Astrocyte of the cerebellum (primary cell): ENCODE measurements around the gene TMEM132C.

Source experiments
- DNase-seq: peaks from one replicate; pipeline ENCODE4 v3.0.0-alpha.2; 2011; ENCODE audit warnings: low read depth
- H3K4me3 ChIP-seq: 2 replicates; pipeline ENCODE4 v1.5.1; 2011; ENCODE audit warnings: mild to moderate bottlenecking, low read depth, low read length, moderate library complexity
- in situ Hi-C: cut with HindIII; loops from 2 replicates; pipeline ENCODE4 v1.10.0; 2017; ENCODE audit warnings: low sequenced_read_pairs
- TF ChIP-seq, protein P1 (sequence below): IDR thresholded peaks from 2 replicates; pipeline ENCODE4 v1.5.1; 2012; ENCODE audit warnings: low read length, low read depth, moderate library complexity, mild to moderate bottlenecking; ENCODE audit errors: missing control alignments

The TMEM132C gene

DNA sequence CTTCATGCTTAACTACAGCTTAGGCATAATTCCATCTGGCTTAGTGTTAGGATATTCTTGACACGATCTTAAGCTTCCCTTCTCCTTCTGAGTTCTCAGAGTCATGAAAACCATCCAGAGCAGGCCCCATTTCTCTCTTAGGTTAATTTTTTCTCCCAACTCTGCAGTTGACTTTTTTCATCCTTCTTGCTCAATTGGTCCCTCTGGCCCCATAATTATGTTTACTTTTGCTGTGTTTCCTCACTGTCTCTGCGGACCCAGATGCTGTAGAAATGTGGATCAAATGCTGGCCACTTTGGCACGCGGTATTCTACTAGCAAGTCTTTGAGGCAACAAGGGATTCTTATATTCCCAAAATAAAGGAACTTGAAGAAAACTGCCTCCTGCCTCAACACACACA, 9.5 kb downstream of the TMEM132C start:
- H3K4me3 ChIP-seq = no peak overlapping the region
- TF ChIP-seq, protein P1, sequence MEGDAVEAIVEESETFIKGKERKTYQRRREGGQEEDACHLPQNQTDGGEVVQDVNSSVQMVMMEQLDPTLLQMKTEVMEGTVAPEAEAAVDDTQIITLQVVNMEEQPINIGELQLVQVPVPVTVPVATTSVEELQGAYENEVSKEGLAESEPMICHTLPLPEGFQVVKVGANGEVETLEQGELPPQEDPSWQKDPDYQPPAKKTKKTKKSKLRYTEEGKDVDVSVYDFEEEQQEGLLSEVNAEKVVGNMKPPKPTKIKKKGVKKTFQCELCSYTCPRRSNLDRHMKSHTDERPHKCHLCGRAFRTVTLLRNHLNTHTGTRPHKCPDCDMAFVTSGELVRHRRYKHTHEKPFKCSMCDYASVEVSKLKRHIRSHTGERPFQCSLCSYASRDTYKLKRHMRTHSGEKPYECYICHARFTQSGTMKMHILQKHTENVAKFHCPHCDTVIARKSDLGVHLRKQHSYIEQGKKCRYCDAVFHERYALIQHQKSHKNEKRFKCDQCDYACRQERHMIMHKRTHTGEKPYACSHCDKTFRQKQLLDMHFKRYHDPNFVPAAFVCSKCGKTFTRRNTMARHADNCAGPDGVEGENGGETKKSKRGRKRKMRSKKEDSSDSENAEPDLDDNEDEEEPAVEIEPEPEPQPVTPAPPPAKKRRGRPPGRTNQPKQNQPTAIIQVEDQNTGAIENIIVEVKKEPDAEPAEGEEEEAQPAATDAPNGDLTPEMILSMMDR = no peak
- in situ Hi-C loops = no loop called here
- DNase-seq = no peak

DNA sequence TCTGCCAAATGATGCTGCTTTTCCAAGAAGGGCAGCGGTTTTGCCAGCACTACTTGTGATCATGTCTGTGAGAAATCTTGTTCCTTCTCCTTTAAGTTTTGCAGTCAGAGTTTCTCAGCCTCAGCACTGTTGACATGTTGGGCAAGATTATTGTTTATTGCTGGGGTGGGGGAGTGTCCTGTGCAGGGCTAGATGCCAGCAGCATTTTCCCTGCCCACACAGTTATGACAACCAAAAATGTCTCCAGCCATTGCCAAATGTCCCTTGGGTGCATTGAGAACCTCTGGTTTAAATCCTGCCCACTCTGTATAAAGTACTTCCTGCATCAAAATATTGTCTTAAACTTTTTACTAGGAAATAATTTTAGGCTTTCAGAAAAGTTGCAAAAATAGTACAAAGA, 20.0 kb downstream of the TMEM132C start:
- DNase-seq = no peak
- in situ Hi-C loops = no loop called here
- TF ChIP-seq, protein P1 = no peak
- no peak overlapping the region for H3K4me3 ChIP-seq

DNA sequence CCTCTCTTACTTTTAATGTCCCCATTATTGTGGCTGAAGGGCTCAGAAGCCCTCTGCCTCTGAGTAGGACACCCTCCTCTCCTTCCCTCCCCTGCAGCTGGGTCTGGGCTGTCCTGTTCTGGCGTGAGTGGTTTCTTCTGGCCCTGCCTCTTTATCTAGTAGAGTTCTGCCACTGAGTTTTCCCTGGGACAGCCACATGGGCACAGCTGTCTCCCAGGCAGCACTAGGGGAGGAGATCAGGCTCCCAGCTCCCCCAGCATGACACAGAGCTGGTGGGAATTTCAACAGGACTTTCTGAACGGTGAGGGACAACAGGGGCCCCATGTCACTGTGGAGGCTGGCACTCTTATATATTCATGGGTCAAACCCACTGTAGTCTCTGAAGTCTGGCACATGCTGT, 21.4 kb downstream of the TMEM132C start:
- TF ChIP-seq, protein P1 = no peak
- no peak overlapping the region for H3K4me3 ChIP-seq
- in situ Hi-C loops = no loop called here
- DNase-seq = no peak

DNA sequence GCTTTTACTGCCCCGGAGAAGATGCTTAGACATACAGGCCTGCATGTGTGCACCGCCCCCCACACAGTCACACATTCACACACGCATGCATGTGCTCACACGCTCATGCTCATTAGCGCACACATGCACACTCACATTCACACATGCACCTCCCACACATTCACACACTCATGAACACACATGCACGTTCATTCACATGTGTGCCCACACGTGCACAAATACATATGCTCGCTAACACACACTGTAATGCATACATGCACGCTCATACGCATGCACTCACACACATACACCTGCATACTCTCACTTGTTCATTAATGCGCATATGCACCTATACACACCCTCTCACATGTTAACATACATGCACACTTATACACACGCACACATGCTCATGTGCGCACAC, 21.9 kb downstream of the TMEM132C start:
- DNase-seq = no peak
- no peak overlapping the region for H3K4me3 ChIP-seq
- in situ Hi-C loops = no loop called here
- TF ChIP-seq, protein P1 = no peak

DNA sequence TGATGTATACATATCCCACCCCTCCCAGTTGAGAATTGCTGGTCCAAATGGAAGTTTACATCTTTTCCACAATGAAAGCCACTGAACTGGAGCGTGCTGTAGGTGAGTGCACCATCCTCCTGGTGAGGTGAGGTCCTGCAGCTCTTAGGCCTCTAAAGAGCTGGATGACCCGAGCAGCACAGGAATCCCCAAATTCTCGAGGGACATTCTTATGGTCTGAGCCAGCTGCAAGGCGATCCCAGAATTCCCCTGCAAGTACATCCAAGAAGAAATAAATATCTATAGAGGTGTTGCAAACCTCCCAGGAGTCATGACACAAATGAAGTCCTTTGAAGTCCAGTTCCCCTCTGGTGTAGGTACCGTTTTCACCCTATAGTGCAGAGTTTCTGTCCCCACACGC, 24.0 kb downstream of the TMEM132C start:
- TF ChIP-seq, protein P1 = no peak
- no peak overlapping the region for H3K4me3 ChIP-seq
- in situ Hi-C loops = no loop called here
- no peak for DNase-seq

DNA sequence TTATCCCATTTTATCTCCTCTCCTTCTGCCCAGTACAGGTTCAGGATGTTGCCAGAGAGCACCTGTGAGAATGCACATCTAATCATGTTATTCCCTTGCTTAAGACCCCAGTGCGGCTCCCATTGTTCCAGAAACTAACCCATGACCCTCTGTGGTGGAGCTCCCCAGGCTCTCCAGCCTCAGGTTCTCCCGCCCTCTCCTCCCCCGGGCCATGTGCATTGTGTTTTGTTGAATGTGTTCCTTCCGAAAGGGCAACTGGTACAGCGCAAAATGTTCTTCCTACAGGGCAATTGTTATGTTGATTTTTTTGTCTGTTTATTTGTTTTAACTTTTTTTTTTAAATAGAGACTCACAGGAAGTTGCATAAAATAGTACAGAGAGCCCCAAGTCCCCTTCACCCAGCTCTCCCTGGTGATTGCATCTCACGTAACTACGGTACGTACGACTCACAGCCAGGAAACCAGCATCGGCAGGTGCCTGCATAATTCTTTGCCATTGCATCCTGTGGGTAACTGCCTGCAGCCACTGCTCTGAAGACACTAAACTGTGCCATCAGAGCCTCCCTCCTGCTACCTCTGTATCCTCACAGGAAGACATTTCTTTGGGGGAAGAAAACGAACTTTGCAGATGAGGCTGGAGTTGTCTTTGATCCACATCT, 31.2 kb downstream of the TMEM132C start:
- H3K4me3 ChIP-seq = no peak overlapping the region
- in situ Hi-C loops = no loop called here
- DNase-seq = no peak
- TF ChIP-seq, protein P1 = no peak
